MCF 10A (cell line): ENCODE results near the gene ZNF444. TPM values are rescaled to one million over a fixed set of nuclear protein-coding genes. Genes with fewer than 3 reads are reported as not detected.

Experiments
- BruUV-seq: library from RNA; stranded (reverse); fragments of 400-500 nt; replicated peaks from 2 replicates; lab custom pipeline; 2021; lab: Mats Ljungman, UMichigan
- CTCF ChIA-PET: fragments of 300-600 bp; sonication (Branson Sonifier 250); formaldehyde crosslinking; extraction: SDS; loops from one replicate; lab custom pipeline; 2021; ENCODE audit warnings: antibody characterized with exemption, inconsistent platforms; lab: Yijun Ruan, JAX
- POLR2A ChIA-PET: fragments of 300-600, 350-650 bp; sonication (Branson Sonifier 250); formaldehyde crosslinking; extraction: SDS; loops from one replicate; lab custom pipeline; 2020; ENCODE audit warnings: antibody characterized with exemption, inconsistent platforms; lab: Yijun Ruan, JAX
- DNase-seq: peaks from one replicate; pipeline ENCODE4 v3.0.0-alpha.2; 2018; ENCODE audit not compliant: unreplicated experiment
- H3K27ac Mint-ChIP-seq: one replicate; pipeline ENCODE4 v1.8.0; 2022; ENCODE audit warnings: mild to moderate bottlenecking, low read depth, mixed read lengths; ENCODE audit not compliant: unreplicated experiment
- H3K27me3 Mint-ChIP-seq: one replicate; pipeline ENCODE4 v1.8.0; 2022; ENCODE audit warnings: mixed read lengths; ENCODE audit not compliant: insufficient read depth, unreplicated experiment
- H3K36me3 Mint-ChIP-seq: one replicate; pipeline ENCODE4 v1.8.0; 2022; ENCODE audit warnings: mild to moderate bottlenecking, moderate library complexity, mixed read lengths; ENCODE audit not compliant: insufficient read depth, unreplicated experiment
- H3K4me1 Mint-ChIP-seq: one replicate; pipeline ENCODE4 v1.8.0; 2022; ENCODE audit warnings: mixed read lengths; ENCODE audit not compliant: insufficient read depth, unreplicated experiment
- H3K4me3 Mint-ChIP-seq: one replicate; pipeline ENCODE4 v1.8.0; 2022; ENCODE audit warnings: mild to moderate bottlenecking, moderate library complexity, mixed read lengths; ENCODE audit not compliant: unreplicated experiment
- H3K9me3 Mint-ChIP-seq: one replicate; pipeline ENCODE4 v1.8.0; 2022; ENCODE audit warnings: mixed read lengths; ENCODE audit not compliant: unreplicated experiment
- intact Hi-C: fragments of 100-400 bp; cut with micrococcal nuclease; formaldehyde crosslinking; loops from 2 replicates; pipeline ENCODE4 v1.14.1; 2022
- total RNA-seq: library from RNA; stranded (reverse); gene quantifications from 2 replicates; pipeline ENCODE4 v1.2.3, GENCODE V29; 2022
- TF ChIP-seq, protein P1 (sequence below): fragments of 200-600 bp; IDR thresholded peaks from one replicate; pipeline ENCODE4 v1.8.0; 2022; ENCODE audit warnings: antibody characterized with exemption, mild to moderate bottlenecking; ENCODE audit not compliant: unreplicated experiment

Gene ZNF444
- total RNA-seq, 1 experiment from 2014 or later, result 26.6 TPM

DNA sequence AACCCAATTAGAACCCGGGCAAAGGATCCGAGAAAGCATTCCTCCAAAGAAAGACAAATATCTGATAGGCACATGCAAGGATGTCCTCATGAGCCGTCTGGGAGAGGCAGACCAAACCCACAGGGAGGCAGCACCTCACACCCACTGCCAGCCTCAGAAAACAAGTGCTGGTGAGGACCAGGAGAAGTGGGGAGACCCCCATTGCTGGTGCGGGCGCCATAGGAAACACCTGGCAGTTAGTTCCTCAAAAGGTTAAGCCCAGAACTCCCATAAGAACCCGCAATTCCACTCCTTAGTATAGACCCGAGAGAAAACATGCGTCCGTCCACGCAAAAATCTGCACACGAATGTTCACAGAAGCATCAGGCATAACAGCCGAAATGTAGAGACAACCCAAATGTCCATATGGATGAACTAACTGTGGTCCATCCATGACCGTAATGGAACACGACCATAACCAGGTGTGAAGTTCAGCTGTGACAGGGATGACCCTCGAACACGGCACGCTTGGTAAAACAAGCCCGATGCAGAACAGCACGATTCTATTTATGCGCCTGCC lies 27.9 kb upstream of the ZNF444 start:
- POLR2A ChIA-PET, result no interaction called here
- CTCF ChIA-PET, result no interaction called here
- Mint-ChIP-seq H3K4me3 (no peak overlapping the region), H3K27me3 (no peaks in the 10 kb centered on the region), H3K4me1 (peaks cover 20% of the 10 kb centered on the region), H3K27ac (no peak overlapping the region), H3K9me3 (no peaks in the 10 kb centered on the region), H3K36me3 (peaks cover 11% of the 10 kb centered on the region)
- DNase-seq, result no peak
- intact Hi-C loops, result no loop called here
- no TSS peak for BruUV-seq
- TF ChIP-seq, protein P1, sequence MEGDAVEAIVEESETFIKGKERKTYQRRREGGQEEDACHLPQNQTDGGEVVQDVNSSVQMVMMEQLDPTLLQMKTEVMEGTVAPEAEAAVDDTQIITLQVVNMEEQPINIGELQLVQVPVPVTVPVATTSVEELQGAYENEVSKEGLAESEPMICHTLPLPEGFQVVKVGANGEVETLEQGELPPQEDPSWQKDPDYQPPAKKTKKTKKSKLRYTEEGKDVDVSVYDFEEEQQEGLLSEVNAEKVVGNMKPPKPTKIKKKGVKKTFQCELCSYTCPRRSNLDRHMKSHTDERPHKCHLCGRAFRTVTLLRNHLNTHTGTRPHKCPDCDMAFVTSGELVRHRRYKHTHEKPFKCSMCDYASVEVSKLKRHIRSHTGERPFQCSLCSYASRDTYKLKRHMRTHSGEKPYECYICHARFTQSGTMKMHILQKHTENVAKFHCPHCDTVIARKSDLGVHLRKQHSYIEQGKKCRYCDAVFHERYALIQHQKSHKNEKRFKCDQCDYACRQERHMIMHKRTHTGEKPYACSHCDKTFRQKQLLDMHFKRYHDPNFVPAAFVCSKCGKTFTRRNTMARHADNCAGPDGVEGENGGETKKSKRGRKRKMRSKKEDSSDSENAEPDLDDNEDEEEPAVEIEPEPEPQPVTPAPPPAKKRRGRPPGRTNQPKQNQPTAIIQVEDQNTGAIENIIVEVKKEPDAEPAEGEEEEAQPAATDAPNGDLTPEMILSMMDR, result no peak

DNA sequence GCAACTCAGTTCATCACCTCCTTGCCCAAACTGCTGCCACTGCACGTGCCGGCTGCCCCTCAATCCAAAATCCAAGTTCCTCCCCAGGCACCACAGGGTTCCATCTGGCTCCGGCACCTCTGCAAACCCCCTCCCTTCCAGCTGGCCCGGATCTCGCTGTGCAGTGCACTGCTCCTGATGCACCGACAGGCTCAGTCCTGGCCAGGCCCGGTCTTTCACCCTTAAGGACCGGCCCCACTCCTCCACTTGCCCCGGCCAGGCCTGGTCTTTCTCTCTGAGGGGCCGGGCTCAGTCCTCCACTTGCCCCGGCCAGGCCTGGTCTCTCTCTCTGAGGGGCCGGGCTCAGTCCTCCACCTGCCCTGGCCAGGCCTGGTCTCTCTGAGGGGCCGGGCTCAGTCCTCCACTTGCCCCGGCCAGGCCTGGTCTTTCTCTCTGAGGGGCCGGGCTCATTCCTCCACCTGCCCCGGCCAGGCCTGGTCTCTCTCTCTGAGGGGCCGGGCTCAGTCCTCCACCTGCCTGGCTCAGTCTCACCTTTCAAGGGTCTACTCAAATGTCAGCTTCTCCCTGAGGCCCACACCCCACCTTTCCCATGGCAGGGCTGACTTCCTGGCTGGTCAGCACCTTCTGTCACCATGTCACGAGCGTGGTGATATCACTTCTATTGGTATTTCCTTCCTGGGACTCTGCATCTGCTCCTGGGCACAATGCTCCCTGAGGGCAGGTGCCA lies 26.9 kb upstream of the ZNF444 start:
- intact Hi-C loops, result no loop called here
- H3K27ac Mint-ChIP-seq, result no peak overlapping the region
- H3K27me3 Mint-ChIP-seq, result no peaks in the 10 kb centered on the region
- no peak for DNase-seq
- ChIA-PET POLR2A (no interaction called here), CTCF (interaction anchor here (0.9 kb wide), 1 partner anchor 219 kb away, joined by 3 read pairs; no protein-coding TSS in a partner anchor)
- peaks cover 16% of the 10 kb centered on the region for H3K36me3 Mint-ChIP-seq
- H3K4me3 Mint-ChIP-seq, result no peak overlapping the region
- BruUV-seq, result no TSS peak
- H3K9me3 Mint-ChIP-seq, result no peaks in the 10 kb centered on the region
- TF ChIP-seq, protein P1, result no peak
- peaks cover 25% of the 10 kb centered on the region for H3K4me1 Mint-ChIP-seq

DNA sequence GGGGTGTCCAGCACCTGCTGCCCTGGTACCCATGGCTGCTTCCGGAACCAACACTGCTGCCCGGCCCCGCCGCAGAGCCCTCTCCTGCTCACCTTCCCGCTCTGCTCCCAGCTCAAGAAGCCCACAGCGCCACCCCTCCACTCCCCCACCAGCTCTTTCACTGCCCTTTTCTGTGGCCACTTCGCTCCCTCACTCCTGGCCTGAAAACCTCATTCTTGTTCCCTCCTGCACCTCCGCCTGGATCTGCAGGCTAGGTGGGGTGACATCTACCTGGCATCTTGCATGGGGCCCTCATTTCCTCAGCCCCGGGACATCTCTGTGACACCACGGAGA lies 26.3 kb upstream of the ZNF444 start:
- Mint-ChIP-seq H3K4me1 (peaks cover 29% of the 10 kb centered on the region), H3K4me3 (no peak overlapping the region), H3K9me3 (no peaks in the 10 kb centered on the region), H3K27ac (no peak overlapping the region), H3K36me3 (peaks cover 21% of the 10 kb centered on the region), H3K27me3 (no peaks in the 10 kb centered on the region)
- POLR2A ChIA-PET, result no interaction called here
- intact Hi-C loops, result no loop called here
- TF ChIP-seq, protein P1, result no peak
- DNase-seq, result no peak
- CTCF ChIA-PET, result interaction anchor here (0.9 kb wide), 1 partner anchor 219 kb away, joined by 3 read pairs; no protein-coding TSS in a partner anchor
- BruUV-seq, result no TSS peak

DNA sequence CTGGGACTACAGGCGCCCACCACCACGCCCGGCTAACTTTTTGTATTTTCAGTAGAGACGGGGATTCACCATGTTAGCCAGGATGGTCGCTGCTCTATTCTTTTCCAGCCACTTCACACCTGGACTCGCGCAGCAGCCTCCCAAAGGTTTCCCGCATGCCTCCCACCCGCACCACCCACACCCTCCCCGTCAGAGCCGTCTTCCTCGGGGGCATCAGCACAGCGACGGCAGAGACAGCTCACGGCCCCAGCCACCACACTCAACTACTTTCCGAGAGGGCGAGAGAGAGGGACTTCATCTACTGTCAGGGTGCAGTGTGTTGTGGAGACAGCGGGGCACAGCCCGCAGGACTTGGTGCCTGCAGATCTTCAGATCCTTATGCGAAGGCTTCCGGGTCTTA lies 25.6 kb upstream of the ZNF444 start:
- TF ChIP-seq, protein P1, result no peak
- Mint-ChIP-seq H3K27me3 (no peaks in the 10 kb centered on the region), H3K36me3 (peaks cover 26% of the 10 kb centered on the region), H3K9me3 (no peaks in the 10 kb centered on the region), H3K27ac (no peak overlapping the region), H3K4me3 (no peak overlapping the region), H3K4me1 (peaks cover 34% of the 10 kb centered on the region)
- ChIA-PET CTCF (no interaction called here), POLR2A (no interaction called here)
- BruUV-seq, result no TSS peak
- no peak for DNase-seq
- intact Hi-C loops, result no loop called here
